Measurements from ENCODE around the gene MTA3. TPM values are rescaled to one million over a fixed set of nuclear protein-coding genes. Genes with fewer than 3 reads are reported as not detected.

The MTA3 gene
- total and polyA plus RNA-seq, 2 donors (not counting 3 experiments of a cell fraction or from before 2014, with no cell fraction given): 36.3 to 53.3 TPM

DNA sequence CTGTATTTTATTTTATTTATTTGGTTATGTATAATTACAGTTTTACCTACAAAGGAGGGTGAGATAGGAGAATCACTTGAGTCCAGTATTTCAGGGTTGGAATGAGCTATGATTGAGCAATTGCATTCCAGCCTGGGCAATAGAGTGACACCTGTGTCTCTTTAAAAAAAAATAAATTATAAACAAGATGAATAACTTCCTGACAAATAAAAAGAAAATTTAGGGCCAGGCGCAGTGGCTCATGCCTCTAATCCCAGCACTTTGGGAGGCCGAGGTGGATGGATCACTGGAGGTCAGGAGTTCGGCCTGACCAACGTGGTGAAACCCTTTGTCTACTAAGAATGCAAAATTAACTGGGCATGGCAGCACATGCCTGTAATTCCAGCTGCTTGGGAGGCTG lies 17.3 kb downstream of the MTA3 start:
- Histone ChIP-seq H3K36me3 (ENCODE audit: control insufficient read depth in 2 of 2, extremely low read depth in 1 of 2, insufficient read depth in 2 of 2, low read length in 2 of 2) (peaks cover under 1 to 5% of the 10 kb centered on the region in 2 experiments), H3K79me2 (ENCODE audit: control insufficient read depth, insufficient read depth, low read length) (peaks cover 17% of the 10 kb centered on the region), H3K9me3 (replicated peaks; ENCODE audit: control insufficient read depth, insufficient read depth, low read length) (no peaks in the 10 kb centered on the region), H4K20me1 (replicated peaks; ENCODE audit: control insufficient read depth, extremely low read depth, insufficient read depth, low read length) (no peaks in the 10 kb centered on the region), H3K9me1 (replicated peaks; ENCODE audit: control insufficient read depth, extremely low read depth, insufficient read depth, low read length) (no peaks in the 10 kb centered on the region), H3K27ac (ENCODE audit: insufficient read depth, low read depth, low read length) (no peak overlapping the region), H2AFZ (ENCODE audit: low read depth, low read length) (no peak overlapping the region), H3K4me2 (ENCODE audit: insufficient read depth, low read length) (no peak overlapping the region), H3K27me3 (ENCODE audit: control insufficient read depth in 2 of 2, insufficient read depth in 2 of 2, low read length in 2 of 2) (no peaks in the 10 kb centered on the region), H3K4me1 (ENCODE audit: control insufficient read depth, extremely low read depth, insufficient read depth, low read length) (no peaks in the 10 kb centered on the region), H3K4me3 (replicated peaks in 1 of 3; ENCODE audit: insufficient read depth in 1 of 3, low read depth in 1 of 3, low read length in 3 of 3) (no peak overlapping the region), H3K9ac (replicated peaks; ENCODE audit: extremely low read depth, insufficient read depth, low read length) (no peak overlapping the region)
- dilution Hi-C loops (cut with MboI; ENCODE audit: extremely low pct_ligation_motif_present, low sequenced_read_pairs): no loop called here
- no TSS peak for BruUV-seq (replicated peaks)
- FAIRE-seq (no peak), DNase-seq (ENCODE audit: low read depth, low spot score) (no peak)
- CTCF ChIA-PET: no interaction called here
- no peak for TF ChIP-seq POLR2AphosphoS5 (IDR thresholded peaks at IDR 0.05; ENCODE audit: insufficient read depth, low read depth, low read length)
- no peak for TF ChIP-seq FOS (IDR thresholded peaks at IDR 0.05; ENCODE audit: borderline replicate concordance, insufficient read depth, low read length)
- no peak for TF ChIP-seq MYC (IDR thresholded peaks at IDR 0.05; ENCODE audit: low read depth, low read length)
- no peak for TF ChIP-seq POLR2A (IDR thresholded peaks at IDR 0.05; ENCODE audit: low read depth, low read length)
- TF ChIP-seq, protein P1, sequence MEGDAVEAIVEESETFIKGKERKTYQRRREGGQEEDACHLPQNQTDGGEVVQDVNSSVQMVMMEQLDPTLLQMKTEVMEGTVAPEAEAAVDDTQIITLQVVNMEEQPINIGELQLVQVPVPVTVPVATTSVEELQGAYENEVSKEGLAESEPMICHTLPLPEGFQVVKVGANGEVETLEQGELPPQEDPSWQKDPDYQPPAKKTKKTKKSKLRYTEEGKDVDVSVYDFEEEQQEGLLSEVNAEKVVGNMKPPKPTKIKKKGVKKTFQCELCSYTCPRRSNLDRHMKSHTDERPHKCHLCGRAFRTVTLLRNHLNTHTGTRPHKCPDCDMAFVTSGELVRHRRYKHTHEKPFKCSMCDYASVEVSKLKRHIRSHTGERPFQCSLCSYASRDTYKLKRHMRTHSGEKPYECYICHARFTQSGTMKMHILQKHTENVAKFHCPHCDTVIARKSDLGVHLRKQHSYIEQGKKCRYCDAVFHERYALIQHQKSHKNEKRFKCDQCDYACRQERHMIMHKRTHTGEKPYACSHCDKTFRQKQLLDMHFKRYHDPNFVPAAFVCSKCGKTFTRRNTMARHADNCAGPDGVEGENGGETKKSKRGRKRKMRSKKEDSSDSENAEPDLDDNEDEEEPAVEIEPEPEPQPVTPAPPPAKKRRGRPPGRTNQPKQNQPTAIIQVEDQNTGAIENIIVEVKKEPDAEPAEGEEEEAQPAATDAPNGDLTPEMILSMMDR (IDR thresholded peaks at IDR 0.05; ENCODE audit: extremely low read depth in 1 of 2, insufficient read depth in 1 of 2, low read depth in 1 of 2, low read length in 2 of 2): no peak
- intact Hi-C loops (cut with micrococcal nuclease): no loop called here
- POLR2A ChIA-PET: interaction anchor here (0.7 kb wide), 1 partner anchor 9 kb away, joined by 4 read pairs; no protein-coding TSS in a partner anchor

DNA sequence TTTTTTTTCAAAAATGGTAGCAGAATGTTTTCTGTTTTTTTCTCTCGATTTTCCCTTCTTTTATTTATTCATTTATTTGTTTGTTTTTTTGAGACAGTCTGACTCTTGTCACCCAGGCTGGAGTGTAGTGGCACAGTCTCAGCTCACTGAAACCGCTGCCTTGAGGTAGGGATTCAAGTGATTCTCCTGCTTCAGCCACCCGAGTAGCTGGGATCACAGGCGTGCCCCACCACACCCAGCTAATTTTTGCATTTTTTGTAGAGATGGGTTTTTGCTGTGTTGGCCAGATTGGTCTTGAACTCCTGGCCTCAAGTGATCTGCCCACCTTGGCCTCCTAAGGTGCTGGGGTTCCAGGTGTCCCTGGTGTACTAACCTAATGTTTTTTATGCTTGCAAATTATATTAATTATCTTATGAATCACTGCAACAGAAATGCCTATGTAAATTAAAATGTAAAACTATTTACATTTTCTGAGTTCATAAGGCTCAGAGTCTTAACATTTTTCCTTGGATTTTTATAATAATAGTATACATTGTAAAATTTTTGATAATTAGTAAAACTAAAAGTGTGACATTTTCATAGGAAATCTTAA lies 19.2 kb downstream of the MTA3 start:
- ChIA-PET POLR2A (no interaction called here), CTCF (interaction anchor here (0.9 to 1.8 kb wide), 3 partner anchors 9 to 33 kb away, joined by 3 to 6 read pairs (median 3); no protein-coding TSS in a partner anchor)
- no peak for DNase-seq (ENCODE audit: low read depth, low spot score)
- intact Hi-C loops (cut with micrococcal nuclease) (no loop called here), dilution Hi-C loops (cut with MboI; ENCODE audit: extremely low pct_ligation_motif_present, low sequenced_read_pairs) (no loop called here)
- Histone ChIP-seq H3K4me3 (replicated peaks in 1 of 3; ENCODE audit: insufficient read depth in 1 of 3, low read depth in 1 of 3, low read length in 3 of 3) (no peak overlapping the region), H3K36me3 (ENCODE audit: control insufficient read depth in 2 of 2, extremely low read depth in 1 of 2, insufficient read depth in 2 of 2, low read length in 2 of 2) (peaks cover 0 to under 1% of the 10 kb centered on the region in 2 experiments), H3K79me2 (ENCODE audit: control insufficient read depth, insufficient read depth, low read length) (peaks cover 20% of the 10 kb centered on the region), H3K27me3 (ENCODE audit: control insufficient read depth in 2 of 2, insufficient read depth in 2 of 2, low read length in 2 of 2) (no peaks in the 10 kb centered on the region), H3K9me1 (replicated peaks; ENCODE audit: control insufficient read depth, extremely low read depth, insufficient read depth, low read length) (no peaks in the 10 kb centered on the region), H3K27ac (ENCODE audit: insufficient read depth, low read depth, low read length) (no peak overlapping the region), H3K4me1 (ENCODE audit: control insufficient read depth, extremely low read depth, insufficient read depth, low read length) (no peaks in the 10 kb centered on the region), H2AFZ (ENCODE audit: low read depth, low read length) (no peak overlapping the region), H3K9ac (replicated peaks; ENCODE audit: extremely low read depth, insufficient read depth, low read length) (no peak overlapping the region), H3K4me2 (ENCODE audit: insufficient read depth, low read length) (no peak overlapping the region), H3K9me3 (replicated peaks; ENCODE audit: control insufficient read depth, insufficient read depth, low read length) (no peaks in the 10 kb centered on the region), H4K20me1 (replicated peaks; ENCODE audit: control insufficient read depth, extremely low read depth, insufficient read depth, low read length) (no peaks in the 10 kb centered on the region)
- TF ChIP-seq POLR2AphosphoS5 (IDR thresholded peaks at IDR 0.05; ENCODE audit: insufficient read depth, low read depth, low read length) (no peak), EZH2 (IDR thresholded peaks at IDR 0.05; ENCODE audit: borderline replicate concordance, low read depth, low read length, severe bottlenecking) (no peak), MYC (IDR thresholded peaks at IDR 0.05; ENCODE audit: low read depth, low read length) (no peak), POLR2A (IDR thresholded peaks at IDR 0.05; ENCODE audit: low read depth, low read length) (no peak), JUN (IDR thresholded peaks at IDR 0.05; ENCODE audit: borderline replicate concordance, insufficient read depth, insufficient read length, low read depth) (no peak), FOS (IDR thresholded peaks at IDR 0.05; ENCODE audit: borderline replicate concordance, insufficient read depth, low read length) (no peak), GATA2 (IDR thresholded peaks at IDR 0.05; ENCODE audit: insufficient read depth, insufficient read length, low read depth, low read length) (no peak)
- TF ChIP-seq, protein P2, sequence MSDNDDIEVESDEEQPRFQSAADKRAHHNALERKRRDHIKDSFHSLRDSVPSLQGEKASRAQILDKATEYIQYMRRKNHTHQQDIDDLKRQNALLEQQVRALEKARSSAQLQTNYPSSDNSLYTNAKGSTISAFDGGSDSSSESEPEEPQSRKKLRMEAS (IDR thresholded peaks at IDR 0.05; ENCODE audit: insufficient read depth, insufficient read length): no peak
- TF ChIP-seq, protein P1 (IDR thresholded peaks at IDR 0.05; ENCODE audit: extremely low read depth in 1 of 2, insufficient read depth in 1 of 2, low read depth in 1 of 2, low read length in 2 of 2): no peak
- no peak for FAIRE-seq
- no TSS peak for BruUV-seq (replicated peaks)

All from endothelial cell of umbilical vein (primary cell).